HG02798 (cell line): ENCODE data around the gene HOXA9.

Source experiments
- ATAC-seq: cut with Tn5 transposase; IDR thresholded peaks from one replicate; pipeline ENCODE4 v1.9.1; 2021; ENCODE audit warnings: mild to moderate bottlenecking; ENCODE audit not compliant: unreplicated experiment, poor library complexity

HOXA9 gene

DNA sequence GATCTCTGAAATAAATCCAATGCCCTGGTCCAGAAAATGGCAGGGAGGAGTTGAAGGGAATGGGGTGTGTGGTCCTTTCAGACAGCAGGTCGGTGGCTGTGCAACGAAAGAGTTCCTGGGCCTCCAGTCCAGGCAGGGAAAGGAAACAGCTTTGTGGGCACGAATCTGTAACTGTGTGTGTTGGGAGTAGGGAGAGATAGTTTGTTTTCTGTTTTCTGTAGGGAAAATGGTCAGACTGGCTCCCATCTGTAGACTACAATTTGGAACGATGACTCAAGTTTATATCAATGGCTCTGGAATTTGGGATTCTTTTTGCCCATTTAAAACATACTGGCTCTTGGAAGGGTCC is 2.6 kb upstream of the HOXA9 start:
- no peak for ATAC-seq

- ATAC-seq: no peak
Observed at GRCh38 chr7:27166531-27167505, 1.5 kb upstream of the HOXA9 start.

- no peak for ATAC-seq
Observed at GRCh38 chr7:27165996-27166530, 726 bp upstream of the HOXA9 start.

DNA sequence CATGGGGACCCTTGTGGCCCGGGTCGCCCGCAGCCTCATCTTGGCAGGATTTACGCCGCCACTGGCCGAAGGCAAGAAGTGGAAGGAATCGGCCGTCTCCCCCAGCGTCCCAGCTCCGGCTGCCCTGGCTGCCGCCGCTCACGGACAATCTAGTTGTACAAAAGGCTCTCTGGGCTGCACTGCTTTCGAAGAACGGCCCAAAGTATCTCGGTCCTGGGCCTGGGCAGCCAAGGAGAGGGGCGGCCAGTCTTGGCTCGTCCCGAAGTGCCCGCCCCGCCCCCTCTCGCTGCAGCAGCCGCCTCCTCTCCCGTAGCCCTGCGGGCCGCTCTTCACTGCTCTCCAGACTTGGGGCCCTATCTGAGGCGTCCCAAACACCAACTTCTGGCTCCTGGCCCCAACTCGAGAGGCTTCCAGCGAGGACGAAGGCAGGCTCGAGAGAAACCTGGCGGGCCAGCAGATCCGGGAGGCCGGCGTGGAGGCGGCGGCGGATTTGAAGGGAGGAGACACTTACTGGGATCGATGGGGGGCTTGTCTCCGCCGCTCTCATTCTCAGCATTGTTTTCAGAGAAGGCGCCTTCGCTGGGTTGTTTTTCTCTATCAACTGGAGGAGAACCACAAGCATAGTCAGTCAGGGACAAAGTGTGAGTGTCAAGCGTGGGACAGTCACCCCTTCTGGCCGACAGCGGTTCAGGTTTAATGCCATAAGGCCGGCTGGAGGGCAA is 809 bp downstream of the HOXA9 start:
- no peak for ATAC-seq

- ATAC-seq: no peak
Observed at GRCh38 chr7:27164045-27164366, 1.3 kb downstream of the HOXA9 start.

- no peak for ATAC-seq
Observed at GRCh38 chr7:27163288-27164044, 1.9 kb downstream of the HOXA9 start.

DNA sequence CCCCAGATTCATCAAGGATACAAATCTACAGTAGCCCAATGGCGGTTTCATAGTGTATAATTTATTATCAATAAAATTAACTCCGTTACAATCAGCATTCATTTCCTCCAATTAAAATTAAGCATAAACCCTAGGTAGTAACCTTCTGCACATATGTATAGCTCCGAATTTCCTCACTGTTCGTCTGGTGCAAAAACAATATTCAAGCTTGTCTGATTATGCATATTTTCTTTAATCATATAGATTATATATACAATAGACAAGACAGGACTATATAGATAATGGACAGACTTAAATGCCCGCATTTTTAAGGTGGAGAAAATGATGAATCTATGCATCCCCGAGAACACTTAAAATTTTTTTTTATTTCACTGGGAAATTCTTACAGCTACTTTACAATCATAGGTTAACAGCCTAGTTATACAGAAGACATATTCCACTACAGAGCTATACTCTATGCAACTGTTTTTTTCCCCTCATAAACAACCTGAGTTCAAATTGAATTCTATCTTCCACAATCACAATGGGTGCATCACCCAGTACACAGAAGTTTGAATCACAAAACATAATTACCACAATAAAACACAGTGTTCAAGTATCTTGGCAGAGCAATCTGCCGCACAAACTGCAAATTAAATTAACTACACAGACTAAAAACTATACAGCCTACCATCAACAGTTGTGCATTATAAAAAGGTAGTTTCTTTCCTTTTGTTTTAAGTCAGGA is 2.6 kb downstream of the HOXA9 start:
- no peak for ATAC-seq

GRCh38 chr7:27161721-27162560 is 3.4 kb downstream of the HOXA9 start:
- ATAC-seq: no peak

DNA sequence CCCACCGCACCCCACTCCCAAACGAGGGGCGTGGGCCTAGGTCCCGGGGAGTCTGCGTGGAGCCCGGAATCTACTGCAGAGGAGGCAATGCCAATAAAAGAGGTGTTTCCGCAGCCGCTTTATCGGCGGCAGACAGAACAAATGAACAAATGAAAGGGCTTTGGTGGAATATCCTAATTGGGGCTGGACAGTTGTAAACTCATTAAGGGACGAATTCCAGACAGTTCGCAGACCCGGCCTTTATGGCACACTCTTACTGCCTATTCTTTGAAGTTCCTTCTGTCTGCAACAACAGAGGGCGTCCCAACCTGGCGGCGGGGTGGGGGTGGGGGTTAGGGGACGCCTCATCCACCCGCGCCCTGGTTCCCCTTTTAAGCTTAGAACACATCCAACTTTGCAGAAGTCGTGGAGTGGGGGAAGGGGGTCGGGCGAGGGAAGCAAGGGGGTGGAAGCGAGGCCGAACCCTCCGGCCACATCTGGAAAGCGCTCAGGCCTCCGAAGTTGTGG is 4.1 kb downstream of the HOXA9 start:
- no peak for ATAC-seq

- ATAC-seq: peak; percentile 73
Observed at GRCh38 chr7:27160546-27161213, 4.7 kb downstream of the HOXA9 start.

- no peak for ATAC-seq
Observed at GRCh38 chr7:27160145-27160545, 5.2 kb downstream of the HOXA9 start.

DNA sequence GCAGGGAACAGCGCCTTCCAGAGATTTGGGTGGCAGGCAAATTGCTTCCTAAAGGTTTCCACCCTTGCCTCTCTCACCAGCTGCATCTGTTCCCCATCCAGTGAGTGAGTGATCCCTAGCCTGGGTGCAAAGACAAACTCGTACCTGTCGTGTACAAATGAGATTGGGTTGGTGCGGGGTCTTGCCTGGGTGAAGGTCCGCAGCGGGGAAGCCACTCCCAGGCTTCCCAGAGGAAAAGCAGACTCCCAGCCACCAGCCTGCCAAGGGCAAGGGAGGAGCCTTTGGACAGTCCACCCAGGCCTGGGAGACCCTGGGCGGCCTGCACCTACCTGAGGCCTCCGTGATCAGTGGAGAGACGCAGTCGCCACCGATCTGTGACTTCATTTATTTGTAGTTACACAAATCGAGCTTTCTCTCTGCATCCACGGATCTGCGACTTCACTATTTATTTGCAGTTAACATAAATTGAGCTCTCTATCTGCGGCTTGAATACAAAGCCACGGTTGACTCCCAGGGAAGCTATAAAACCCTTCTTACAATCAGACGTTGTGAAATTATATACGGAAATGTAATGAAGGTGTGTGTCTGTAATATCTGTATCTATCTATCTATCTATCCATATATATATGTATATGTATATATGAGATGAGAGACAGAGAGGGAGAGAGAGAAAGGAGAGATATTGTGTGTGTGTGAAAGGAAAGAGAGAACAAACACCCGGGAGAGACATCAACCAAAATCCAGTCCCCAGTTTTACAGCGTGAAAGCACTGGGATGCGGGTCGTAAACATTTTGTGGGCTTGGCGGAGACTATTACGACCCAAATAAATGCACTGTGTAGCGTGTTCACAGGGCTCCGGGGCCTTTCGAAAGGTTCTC is 5.8 kb downstream of the HOXA9 start:
- ATAC-seq: no peak

DNA sequence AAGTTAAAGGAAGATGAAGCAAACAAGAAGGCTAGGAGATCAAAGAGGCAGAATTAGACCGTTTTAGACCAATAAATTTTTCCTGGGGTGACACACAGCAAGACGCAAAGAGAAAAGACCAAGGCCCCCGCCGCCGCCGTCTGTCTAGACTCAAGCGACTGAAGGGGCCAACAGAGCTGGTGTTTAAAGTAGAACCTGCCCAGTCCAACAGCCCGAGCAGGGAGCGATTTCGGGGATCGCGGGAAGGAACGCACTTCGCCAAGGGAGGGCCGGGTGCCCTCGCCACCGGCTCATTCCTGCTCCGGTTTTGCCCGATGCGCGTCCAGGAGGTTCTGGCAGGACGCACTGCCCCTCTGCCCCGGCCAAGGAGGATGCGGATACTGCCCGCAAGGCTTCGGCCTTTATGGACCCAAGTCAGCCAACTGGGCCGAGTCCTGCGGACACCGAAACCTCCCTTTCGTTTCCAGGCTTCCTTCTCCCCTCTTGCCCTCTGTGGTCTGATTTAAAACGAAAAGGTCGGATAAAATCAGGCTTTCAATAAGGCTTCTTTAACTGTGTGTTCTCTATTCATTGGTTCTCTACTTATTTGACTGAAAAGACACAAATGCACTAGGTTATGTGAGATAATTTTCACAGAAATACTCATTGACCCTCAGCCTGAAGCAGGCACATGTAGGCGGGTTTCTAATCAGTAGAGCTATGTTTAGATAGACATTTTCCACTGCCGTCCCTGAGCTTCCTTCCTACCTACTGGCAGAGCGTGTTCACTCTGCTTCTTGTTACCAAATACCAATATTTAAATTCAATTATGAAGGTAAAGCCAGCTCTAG is 6.7 kb downstream of the HOXA9 start:
- ATAC-seq: no peak

- no peak for ATAC-seq
Observed at GRCh38 chr7:27157702-27158431, 7.5 kb downstream of the HOXA9 start.

- no peak for ATAC-seq
Observed at GRCh38 chr7:27156916-27157701, 8.2 kb downstream of the HOXA9 start.
